Measurements from ENCODE around the gene TMEM184B.

Gene TMEM184B

GRCh38 chr22:38308791-38309498 lies 36.1 kb upstream of the TMEM184B start:
- no peak for DNase-seq

- no peak for DNase-seq
Measured at GRCh38 chr22:38305471-38306448, 33.0 kb upstream of the TMEM184B start.

- no peak for DNase-seq
Measured at GRCh38 chr22:38304526-38304925, 31.7 kb upstream of the TMEM184B start.

DNA sequence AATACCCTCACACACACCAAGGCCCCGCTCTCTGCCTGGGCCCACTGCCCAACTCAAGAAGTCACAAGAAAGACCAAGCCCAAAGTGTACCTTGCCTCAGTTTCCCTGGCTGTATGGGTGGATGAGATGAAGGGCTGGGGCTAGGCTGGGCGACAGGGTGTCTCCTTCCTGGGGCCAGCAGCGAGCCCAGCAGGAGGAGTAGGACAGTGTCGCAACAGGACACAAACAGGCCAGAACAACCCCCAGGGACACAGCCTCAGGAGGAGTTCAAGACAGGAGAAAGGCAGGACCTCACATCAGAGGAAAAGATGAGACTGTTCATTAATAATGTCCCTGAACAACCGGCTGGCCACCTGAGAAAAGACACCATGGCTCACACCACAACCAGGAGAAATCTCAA lies 31.2 kb upstream of the TMEM184B start:
- DNase-seq, result no peak

DNA sequence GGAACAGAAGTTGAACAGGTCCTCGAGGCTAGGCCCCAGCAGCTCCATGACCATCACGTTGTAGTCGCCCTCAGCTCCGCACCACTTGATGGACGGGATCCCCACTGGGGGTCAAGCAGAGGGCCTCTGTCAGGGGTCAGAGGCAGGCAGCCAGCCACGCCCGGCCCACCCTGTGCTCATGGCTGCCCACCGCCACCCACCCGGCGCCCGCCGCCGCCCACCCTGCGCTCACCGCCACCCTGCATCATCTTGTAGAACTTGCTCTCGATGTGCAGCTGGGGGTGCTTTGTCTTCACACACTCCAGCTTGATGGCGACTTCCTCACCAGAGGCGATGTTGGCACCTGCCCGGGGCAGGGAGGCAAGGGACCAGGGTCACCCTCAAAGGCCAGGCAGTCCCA lies 30.1 kb upstream of the TMEM184B start:
- DNase-seq, result no peak

DNA sequence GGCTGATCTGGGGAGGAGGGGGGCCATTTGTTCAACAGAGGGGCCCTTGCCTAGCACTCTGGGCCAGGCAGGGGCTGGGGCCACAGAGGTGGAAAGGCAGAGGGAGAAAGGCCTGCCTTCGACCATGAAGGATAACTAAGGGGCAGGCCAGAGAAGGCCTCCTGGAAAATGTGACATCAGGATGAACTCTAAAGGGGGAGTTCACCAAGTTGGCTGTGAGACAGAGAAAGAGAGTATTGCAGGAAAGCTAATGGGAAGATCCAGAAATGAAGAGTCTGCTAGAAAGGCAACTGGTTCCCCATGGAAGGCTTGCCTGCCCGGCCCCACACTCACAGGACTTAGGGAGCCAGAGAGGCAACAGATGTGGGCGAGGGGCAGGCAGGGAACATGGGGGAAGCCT lies 28.1 kb upstream of the TMEM184B start:
- no peak for DNase-seq

GRCh38 chr22:38300197-38300945 lies 27.6 kb upstream of the TMEM184B start:
- DNase-seq, result no peak

- DNase-seq, result no peak
Measured at GRCh38 chr22:38299770-38300102, 26.9 kb upstream of the TMEM184B start.

GRCh38 chr22:38298312-38299005 lies 25.6 kb upstream of the TMEM184B start:
- peak in 5 of 6 experiments; percentile 19 to 37 (median 32) for DNase-seq

- DNase-seq, result no peak
Measured at GRCh38 chr22:38296372-38296771, 23.6 kb upstream of the TMEM184B start.

DNA sequence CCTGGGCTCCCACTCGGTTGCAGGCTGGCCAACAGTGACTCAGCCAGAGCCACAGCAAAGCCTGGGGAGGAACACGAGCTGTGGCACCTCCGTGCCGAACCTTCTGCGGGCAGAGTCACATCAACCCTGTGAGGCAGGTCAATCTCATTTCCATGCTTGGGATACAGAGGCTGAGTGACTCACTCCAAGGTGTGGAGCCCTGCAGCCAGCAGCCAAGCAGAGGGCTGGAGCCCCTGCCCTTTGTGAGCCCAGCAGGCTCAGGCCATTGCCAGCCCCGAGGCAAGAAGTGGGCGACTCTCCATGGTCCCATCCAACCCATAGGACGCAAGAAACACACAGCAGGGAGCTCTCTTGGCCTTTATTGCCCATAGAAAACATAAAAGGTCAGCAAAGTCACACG lies 23.1 kb upstream of the TMEM184B start:
- no peak for DNase-seq

- no peak for DNase-seq
Measured at GRCh38 chr22:38295339-38295738, 22.5 kb upstream of the TMEM184B start.

DNA sequence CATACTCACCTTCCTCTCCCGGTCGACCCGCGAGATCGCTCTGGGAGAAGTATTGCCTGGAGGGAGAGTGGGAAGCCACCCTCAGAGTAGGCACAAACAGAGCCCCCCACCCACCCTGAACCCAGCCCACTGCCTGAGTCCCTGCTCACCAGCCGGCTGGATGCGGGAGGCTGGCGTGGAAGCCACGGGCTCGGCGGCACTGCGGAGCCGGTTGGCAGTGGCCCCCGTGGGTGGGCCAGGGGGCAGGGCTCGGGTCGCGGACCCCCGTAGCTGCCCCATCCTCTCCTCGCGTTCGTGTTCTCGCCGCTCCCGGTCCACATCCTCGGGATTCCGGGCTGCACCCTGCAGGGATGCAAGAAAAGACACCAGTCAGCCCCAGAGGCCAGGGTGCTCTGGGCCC lies 21.4 kb upstream of the TMEM184B start:
- DNase-seq, result no peak

DNA sequence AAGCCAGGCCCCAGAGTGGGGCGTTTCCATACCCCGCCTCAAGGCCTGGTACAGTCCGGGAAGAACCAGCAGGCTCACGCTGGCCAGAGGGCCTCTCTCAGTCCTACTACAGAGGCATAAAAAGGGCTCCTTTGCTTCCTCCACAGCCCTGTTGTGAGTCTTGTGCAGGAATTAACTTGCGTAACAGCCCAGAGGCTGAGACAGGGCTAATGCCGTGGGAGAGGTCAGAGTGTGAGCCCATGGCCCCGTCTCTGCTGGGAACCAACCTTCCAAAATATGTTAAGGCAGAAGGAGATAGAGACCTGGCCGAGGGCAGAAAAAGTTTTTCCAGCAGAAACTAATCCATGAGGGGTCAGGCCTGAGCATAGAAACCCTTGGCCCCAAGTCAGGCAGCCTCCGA lies 19.9 kb upstream of the TMEM184B start:
- no peak for DNase-seq

DNA sequence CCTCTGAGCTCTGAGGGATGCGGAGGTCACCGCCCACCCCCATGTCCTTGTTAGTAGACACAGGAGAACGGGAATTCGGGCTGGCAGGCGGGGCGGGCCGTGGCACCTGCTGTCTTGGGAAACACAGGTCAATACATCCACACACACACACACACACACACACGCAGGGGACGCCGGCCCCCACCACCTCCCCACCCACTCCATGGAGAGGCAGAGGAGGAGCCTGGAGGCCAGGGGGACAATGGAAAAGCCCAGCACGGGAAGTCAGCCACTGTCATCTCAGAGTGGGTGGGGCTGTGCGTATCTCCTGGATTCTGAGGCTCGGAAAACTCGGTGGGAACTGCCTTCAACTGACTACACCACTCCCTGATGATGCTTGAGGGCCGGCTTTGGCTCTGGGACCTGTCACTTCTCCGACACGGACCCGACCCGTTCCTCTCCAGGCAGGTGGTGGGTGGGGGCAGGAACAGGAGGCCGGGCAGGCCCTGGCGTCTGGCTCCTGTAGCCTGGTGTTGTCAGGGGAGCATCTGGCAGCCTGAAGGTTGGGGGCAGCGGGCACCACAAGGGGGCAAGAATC lies 18.5 kb upstream of the TMEM184B start:
- no peak for DNase-seq

GRCh38 chr22:38290347-38290746 lies 17.5 kb upstream of the TMEM184B start:
- no peak for DNase-seq

- DNase-seq, result no peak
Measured at GRCh38 chr22:38289583-38290082, 16.8 kb upstream of the TMEM184B start.

DNA sequence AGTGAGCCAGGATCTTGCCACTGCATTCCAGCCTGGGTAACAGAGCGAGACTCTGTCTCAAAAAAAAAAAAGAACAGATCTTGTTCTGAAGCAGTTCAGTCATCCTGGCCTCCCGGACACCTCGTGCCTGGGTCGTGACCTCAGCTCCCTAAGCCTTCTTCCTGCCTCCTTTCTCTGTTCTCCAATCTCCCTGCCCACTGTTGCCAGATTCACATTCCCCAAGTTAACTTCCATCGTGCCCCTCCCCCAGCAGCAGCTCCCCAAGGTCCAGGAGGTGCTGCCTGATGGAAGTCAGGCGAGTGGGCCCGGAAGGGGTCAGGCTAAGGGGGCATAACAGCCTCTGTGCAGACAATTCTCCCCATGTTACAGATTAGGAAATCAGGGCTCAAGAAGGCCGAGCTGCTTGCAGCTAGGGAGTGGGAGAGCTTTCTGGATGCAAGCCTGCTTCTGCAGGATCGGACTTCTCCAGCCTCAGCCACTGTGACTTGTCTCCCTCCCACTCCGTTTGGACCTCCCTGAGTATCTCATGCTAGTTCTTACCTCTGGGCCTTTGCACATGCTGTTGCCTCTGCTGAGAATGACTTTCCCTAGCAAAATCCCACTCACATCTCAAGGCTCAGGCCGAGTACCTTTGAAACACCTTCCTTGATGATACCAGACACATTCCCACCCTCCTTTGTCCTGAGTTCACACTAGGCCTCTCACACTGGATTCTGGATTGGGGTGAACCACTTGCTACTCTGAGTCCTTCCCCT lies 14.3 kb upstream of the TMEM184B start:
- DNase-seq, result no peak

GRCh38 chr22:38285018-38285417 lies 12.2 kb upstream of the TMEM184B start:
- DNase-seq, result no peak

DNA sequence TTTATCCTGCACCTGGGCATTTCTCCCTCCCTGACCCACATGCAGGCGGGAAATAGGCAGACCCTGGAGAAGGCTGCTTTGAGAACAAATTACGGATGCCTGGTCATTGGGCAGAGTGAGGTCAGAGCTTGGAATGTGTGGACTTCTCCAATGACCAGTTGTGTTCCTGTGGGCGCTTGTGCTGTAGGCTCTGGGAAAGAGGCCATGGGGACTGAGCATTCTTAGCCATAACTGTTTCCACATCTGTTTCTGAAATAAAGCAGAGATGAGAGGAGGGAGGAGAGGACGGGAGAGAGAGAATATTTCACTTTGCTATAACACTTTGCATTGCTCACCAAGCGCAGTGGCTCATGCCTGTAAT lies 11.2 kb upstream of the TMEM184B start:
- DNase-seq, result no peak

DNA sequence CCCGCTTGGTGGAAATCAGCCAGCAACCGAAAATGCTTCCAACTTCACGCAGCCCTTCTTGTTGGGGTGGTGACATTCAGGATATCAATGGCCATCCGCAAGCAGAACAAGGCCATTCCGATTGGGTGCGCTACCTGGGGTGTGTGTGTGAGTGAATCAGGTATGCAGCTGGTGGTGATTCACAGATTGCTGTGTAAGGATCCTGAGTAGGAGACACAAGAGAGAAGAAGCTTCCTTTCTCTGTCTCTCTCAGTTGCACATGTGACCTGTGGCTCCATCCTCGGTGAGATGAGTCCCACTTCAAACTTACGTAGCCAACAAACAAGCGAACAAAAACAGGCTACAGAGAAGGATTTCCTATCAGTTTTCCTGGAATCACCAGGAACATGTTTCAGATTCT lies 9.6 kb upstream of the TMEM184B start:
- no peak for DNase-seq

- no peak for DNase-seq
Measured at GRCh38 chr22:38276166-38276565, 3.4 kb upstream of the TMEM184B start.
